HEK293 (cell line): ENCODE measurements around the gene DDX50.

ENCODE experiments used
- HOXD13 ChIP-seq: sonication (generic); formaldehyde crosslinking; IDR thresholded peaks from 2 replicates; pipeline ENCODE4 v1.8.0; 2022; ENCODE audit warnings: missing genetic modification reagents, borderline replicate concordance
- KLF9 ChIP-seq: fragments of 450-650 bp; formaldehyde crosslinking; IDR thresholded peaks from 2 replicates; pipeline ENCODE4 v1.5.1; 2016; ENCODE audit warnings: missing biosample characterization, missing genetic modification characterization, low read depth
- MZF1 ChIP-seq: fragments of 450-650 bp; formaldehyde crosslinking; IDR thresholded peaks from 2 replicates; pipeline ENCODE4 v1.5.1; 2017; ENCODE audit warnings: missing biosample characterization, missing genetic modification characterization, borderline replicate concordance
- PATZ1 ChIP-seq: fragments of 450-650 bp; formaldehyde crosslinking; IDR thresholded peaks from 2 replicates; pipeline ENCODE4 v1.5.1; 2016; ENCODE audit warnings: missing biosample characterization, missing genetic modification characterization
- PRDM2 ChIP-seq: fragments of 450-650 bp; formaldehyde crosslinking; IDR thresholded peaks from 2 replicates; pipeline ENCODE4 v1.5.1; 2016; ENCODE audit warnings: missing biosample characterization, missing genetic modification characterization, borderline replicate concordance
- SETDB1 ChIP-seq: IDR thresholded peaks from one replicate; pipeline ENCODE4 v1.6.1; 2017; ENCODE audit warnings: mild to moderate bottlenecking, low read length, moderate library complexity, mixed read lengths; ENCODE audit not compliant: insufficient read length
- TRIM28 ChIP-seq: IDR thresholded peaks from 2 replicates; pipeline ENCODE4 v1.6.1; 2011; ENCODE audit warnings: low read length, control low read depth, borderline replicate concordance
- ZBTB6 ChIP-seq: fragments of 450-650 bp; formaldehyde crosslinking; IDR thresholded peaks from 2 replicates; pipeline ENCODE4 v1.5.1; 2017; ENCODE audit warnings: missing biosample characterization, missing genetic modification characterization
- ZBTB7A ChIP-seq: fragments of 450-650 bp; formaldehyde crosslinking; IDR thresholded peaks from 2 replicates; pipeline ENCODE4 v1.5.1; 2016; ENCODE audit warnings: low read depth, missing biosample characterization, missing genetic modification characterization
- ZBTB8A ChIP-seq: fragments of 450-650 bp; formaldehyde crosslinking; IDR thresholded peaks from 2 replicates; pipeline ENCODE4 v1.5.1; 2016; ENCODE audit warnings: missing biosample characterization, missing genetic modification characterization
- ZNF10 ChIP-seq: fragments of 450-650 bp; formaldehyde crosslinking; IDR thresholded peaks from 2 replicates; pipeline ENCODE4 v1.5.1; 2017; ENCODE audit warnings: missing biosample characterization, missing genetic modification characterization
- ZNF157 ChIP-seq: fragments of 450-650 bp; formaldehyde crosslinking; IDR thresholded peaks from 2 replicates; pipeline ENCODE4 v1.5.1; 2016; ENCODE audit warnings: missing biosample characterization, missing genetic modification characterization
- ZNF169 ChIP-seq: fragments of 450-650 bp; formaldehyde crosslinking; IDR thresholded peaks from 2 replicates; pipeline ENCODE4 v1.5.1; 2016; ENCODE audit warnings: missing biosample characterization, missing genetic modification characterization
- ZNF274 ChIP-seq, 2 experiments: fragments of 200-500 bp in 1 of 2; fragments of 450-650 bp in 1 of 2; sonication (Bioruptor generic) in 1 of 2; formaldehyde crosslinking in 1 of 2; IDR thresholded peaks; 2 replicates each; pipeline versions ENCODE4 v1.5.1 to v1.6.1; 2014 to 2016; ENCODE audit warnings: borderline replicate concordance in 1 of 2, inconsistent platforms in 1 of 2, low read length in 1 of 2, missing biosample characterization in 1 of 2, missing genetic modification characterization in 1 of 2
- ZNF335 ChIP-seq: fragments of 450-650 bp; formaldehyde crosslinking; conservative IDR thresholded peaks from 2 replicates; pipeline ENCODE4 v1.5.1; 2016; ENCODE audit warnings: missing biosample characterization, missing genetic modification characterization
- ZNF433 ChIP-seq: fragments of 450-650 bp; formaldehyde crosslinking; IDR thresholded peaks from 2 replicates; pipeline ENCODE4 v1.5.1; 2016; ENCODE audit warnings: missing biosample characterization, missing genetic modification characterization, low read depth
- ZNF449 ChIP-seq: fragments of 450-650 bp; formaldehyde crosslinking; IDR thresholded peaks from 2 replicates; pipeline ENCODE4 v1.5.1; 2017; ENCODE audit warnings: missing biosample characterization, mild to moderate bottlenecking, missing genetic modification characterization, moderate library complexity
- ZNF544 ChIP-seq: fragments of 450-650 bp; formaldehyde crosslinking; IDR thresholded peaks from 2 replicates; pipeline ENCODE4 v1.5.0; 2017; ENCODE audit warnings: missing biosample characterization, missing genetic modification characterization
- ZNF560 ChIP-seq: fragments of 450-650 bp; formaldehyde crosslinking; IDR thresholded peaks from 2 replicates; pipeline ENCODE4 v1.5.1; 2017; ENCODE audit warnings: missing biosample characterization, missing genetic modification characterization, borderline replicate concordance
- ZNF580 ChIP-seq: fragments of 450-650 bp; formaldehyde crosslinking; IDR thresholded peaks from 2 replicates; pipeline ENCODE4 v1.5.1; 2016; ENCODE audit warnings: missing biosample characterization, missing genetic modification characterization
- ZNF596 ChIP-seq: fragments of 450-650 bp; IDR thresholded peaks from 2 replicates; pipeline ENCODE4 v1.5.0; 2018; ENCODE audit warnings: missing biosample characterization, mild to moderate bottlenecking, missing genetic modification characterization, moderate library complexity
- ZNF626 ChIP-seq: fragments of 450-650 bp; sonication (Bioruptor Pico); formaldehyde crosslinking; IDR thresholded peaks from 2 replicates; pipeline ENCODE4 v1.5.1; 2018; ENCODE audit warnings: missing biosample characterization, missing genetic modification characterization, inconsistent platforms
- ZNF660 ChIP-seq: fragments of 450-650 bp; IDR thresholded peaks from 2 replicates; pipeline ENCODE4 v1.5.1; 2018; ENCODE audit warnings: missing biosample characterization, mild to moderate bottlenecking, missing genetic modification characterization
- TF ChIP-seq, protein P1 (sequence below): fragments of 450-650 bp; formaldehyde crosslinking; IDR thresholded peaks from 2 replicates; pipeline ENCODE4 v1.5.1; 2017; ENCODE audit warnings: missing biosample characterization, missing genetic modification characterization
- TF ChIP-seq, protein P2 (sequence below): fragments of 450-650 bp; formaldehyde crosslinking; IDR thresholded peaks from 2 replicates; pipeline ENCODE4 v1.5.1; 2016; ENCODE audit warnings: missing biosample characterization, missing genetic modification characterization

The DDX50 gene

DNA sequence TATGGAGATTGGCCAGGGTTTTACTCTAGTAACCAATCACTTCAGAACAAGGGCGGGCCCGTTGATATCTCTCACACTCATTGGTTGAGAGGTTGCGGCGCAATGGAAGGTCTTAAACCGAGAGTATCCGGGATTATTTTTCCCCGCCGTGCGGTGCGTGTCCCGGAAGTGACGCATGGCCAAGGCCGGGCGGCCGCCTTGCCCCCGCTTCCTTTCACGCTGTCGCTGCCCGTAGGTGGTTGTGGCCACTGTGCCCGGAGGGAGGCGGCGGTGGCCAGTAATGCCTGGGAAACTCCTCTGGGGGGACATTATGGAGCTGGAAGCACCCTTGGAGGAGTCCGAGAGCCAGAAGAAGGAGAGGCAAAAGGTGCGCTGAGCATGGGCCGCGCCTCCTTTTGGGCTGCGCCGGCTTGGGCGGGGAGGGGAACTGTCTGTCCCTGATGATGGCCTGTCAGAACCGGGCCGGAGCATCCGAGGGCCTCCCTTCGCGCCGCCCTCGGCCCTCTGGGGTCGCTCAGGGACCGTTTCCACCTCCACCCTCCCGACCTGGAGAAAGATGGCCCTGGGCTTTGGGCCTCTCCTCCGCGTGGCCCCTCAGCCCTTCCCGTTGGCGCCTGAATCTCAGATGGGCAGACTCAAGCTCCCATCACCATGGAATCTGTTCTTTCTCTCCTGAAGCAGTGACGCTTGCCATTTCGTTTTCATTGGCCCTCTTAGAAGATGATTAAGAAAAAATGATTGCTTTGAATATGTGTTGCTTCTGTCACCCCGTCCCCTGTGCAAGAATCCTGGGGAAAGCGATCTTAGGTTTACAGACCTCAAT lies at the start of gene DDX50 (continued):
- TF ChIP-seq PATZ1 (tag by site-specific recombination) (peak; percentile 85), ZBTB7A (tag by site-specific recombination) (peak; percentile 66; the same call in 1 of the 2 replicates), SETDB1 (peak; percentile 9), PRDM2 (0 out of 2 replicates have a peak, but pooled peaks have one; percentile 34), MZF1 (tag by site-specific recombination) (no peak), ZNF335 (tag by site-specific recombination) (peak; percentile 99), ZNF449 (tag by site-specific recombination) (peak; percentile 12; the same call in 1 of the 2 replicates), ZNF433 (tag by site-specific recombination) (no peak), TRIM28 (peak; percentile 81; the same call in 1 of the 2 replicates), ZNF169 (tag by site-specific recombination) (no peak), ZNF274 (IDR thresholded peaks at IDR 0.05; ENCODE audit: low read length) (no peak), ZNF274 (tag by site-specific recombination; IDR thresholded peaks at IDR 0.05; ENCODE audit: borderline replicate concordance) (no peak), ZBTB8A (tag by site-specific recombination) (peak; percentile 99), ZNF544 (tag by site-specific recombination) (no peak), ZNF626 (tag by site-specific recombination) (no peak), ZNF157 (tag by site-specific recombination) (no peak), ZNF10 (tag by site-specific recombination) (peak; percentile 77), HOXD13 (CRISPR knock-in tag) (no peak), ZNF560 (tag by site-specific recombination) (no peak), ZNF660 (tag by site-specific recombination) (no peak), ZNF580 (tag by site-specific recombination) (peak; percentile 73), ZBTB6 (tag by site-specific recombination) (no peak), KLF9 (tag by site-specific recombination) (peak; percentile 82), ZNF596 (no peak)
- TF ChIP-seq, protein P1, sequence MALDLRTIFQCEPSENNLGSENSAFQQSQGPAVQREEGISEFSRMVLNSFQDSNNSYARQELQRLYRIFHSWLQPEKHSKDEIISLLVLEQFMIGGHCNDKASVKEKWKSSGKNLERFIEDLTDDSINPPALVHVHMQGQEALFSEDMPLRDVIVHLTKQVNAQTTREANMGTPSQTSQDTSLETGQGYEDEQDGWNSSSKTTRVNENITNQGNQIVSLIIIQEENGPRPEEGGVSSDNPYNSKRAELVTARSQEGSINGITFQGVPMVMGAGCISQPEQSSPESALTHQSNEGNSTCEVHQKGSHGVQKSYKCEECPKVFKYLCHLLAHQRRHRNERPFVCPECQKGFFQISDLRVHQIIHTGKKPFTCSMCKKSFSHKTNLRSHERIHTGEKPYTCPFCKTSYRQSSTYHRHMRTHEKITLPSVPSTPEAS: no peak
- TF ChIP-seq, protein P2, sequence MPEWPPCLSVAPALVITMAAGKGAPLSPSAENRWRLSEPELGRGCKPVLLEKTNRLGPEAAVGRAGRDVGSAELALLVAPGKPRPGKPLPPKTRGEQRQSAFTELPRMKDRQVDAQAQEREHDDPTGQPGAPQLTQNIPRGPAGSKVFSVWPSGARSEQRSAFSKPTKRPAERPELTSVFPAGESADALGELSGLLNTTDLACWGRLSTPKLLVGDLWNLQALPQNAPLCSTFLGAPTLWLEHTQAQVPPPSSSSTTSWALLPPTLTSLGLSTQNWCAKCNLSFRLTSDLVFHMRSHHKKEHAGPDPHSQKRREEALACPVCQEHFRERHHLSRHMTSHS (tag by site-specific recombination): no peak
